ENCODE measurements around the gene ADH4.

Gene ADH4

GRCh38 chr4:99090481-99091215 lies 53.4 kb downstream of the ADH4 start:
- TF ChIP-seq CTCF (conservative IDR thresholded peaks at IDR 0.05) = no peak
- no peak overlapping the region for H3K27ac ChIP-seq

- H3K27ac ChIP-seq = peak within 1 kb of the TSS; percentile 88
- TF ChIP-seq CTCF (conservative IDR thresholded peaks at IDR 0.05) = no peak
These were observed 55.4 kb downstream of the ADH4 start, which contains the start of gene ADH5 for GRCh38 chr4:99088481-99089365. ADH5 (minus strand) TSS chr4:99088788; CDS start chr4:99088700, 88 bp downstream.

GRCh38 chr4:99088023-99088449 lies 56.1 kb downstream of the ADH4 start:
- TF ChIP-seq CTCF (conservative IDR thresholded peaks at IDR 0.05) = no peak
- peak overlapping the region; percentile 88 for H3K27ac ChIP-seq

GRCh38 chr4:99084595-99084994 lies 59.5 kb downstream of the ADH4 start:
- no peak overlapping the region; the same call in 1 of the 2 replicates for H3K27ac ChIP-seq
- no peak for TF ChIP-seq CTCF (conservative IDR thresholded peaks at IDR 0.05)

GRCh38 chr4:99082192-99082591 lies 61.9 kb downstream of the ADH4 start:
- H3K27ac ChIP-seq = peak overlapping the region; percentile 78
- no peak for TF ChIP-seq CTCF (conservative IDR thresholded peaks at IDR 0.05)

GRCh38 chr4:99080869-99081268 lies 63.2 kb downstream of the ADH4 start:
- peak overlapping the region; percentile 58; the same call in 1 of the 2 replicates for H3K27ac ChIP-seq

GRCh38 chr4:99079625-99080295 lies 64.3 kb downstream of the ADH4 start:
- H3K27ac ChIP-seq = peak overlapping the region; percentile 58
- TF ChIP-seq CTCF (conservative IDR thresholded peaks at IDR 0.05) = no peak
